Measurements from ENCODE around the gene ADCY3. TPM values are rescaled to one million over a fixed set of nuclear protein-coding genes. Genes with fewer than 3 reads are reported as not detected.

ADCY3 gene
- total and polyA plus RNA-seq, 7 donors: 9.2 to 15.2 (median 12.1) TPM

GRCh38 chr2:24883946-24884345 lies 36.1 kb downstream of the ADCY3 start:
- Histone ChIP-seq H3K27ac (peak overlapping the region; percentile 32), H3K36me3 (ENCODE audit: insufficient read depth in 1 of 2, low read depth in 1 of 2) (no peaks in the 10 kb centered on the region), H3K4me1 (peaks cover 3% of the 10 kb centered on the region), H3K27me3 (ENCODE audit: insufficient read depth in 3 of 3, low read length in 2 of 3) (no peaks in the 10 kb centered on the region), H3K4me3 (no peak overlapping the region), H3K9me3 (no peaks in the 10 kb centered on the region)
- no peak for DNase-seq
- TF ChIP-seq CTCF (IDR thresholded peaks at IDR 0.05): no peak
- 33 to 47% (median 34%) methylated on average over 4 of the region's 4 CpGs for WGBS, 3 donors
- ATAC-seq: peak in 2 of 4 donors; percentile 44 to 55
- intact Hi-C loops (cut with DNase I): no loop called here

GRCh38 chr2:24881623-24882022 lies 38.4 kb downstream of the ADCY3 start:
- DNase-seq: no peak
- Histone ChIP-seq H3K4me3 (no peak overlapping the region), H3K27me3 (ENCODE audit: insufficient read depth in 3 of 3, low read length in 2 of 3) (no peaks in the 10 kb centered on the region), H3K4me1 (peaks cover 3% of the 10 kb centered on the region), H3K36me3 (ENCODE audit: insufficient read depth in 1 of 2, low read depth in 1 of 2) (no peaks in the 10 kb centered on the region), H3K9me3 (no peaks in the 10 kb centered on the region), H3K27ac (no peak overlapping the region)
- TF ChIP-seq CTCF (IDR thresholded peaks at IDR 0.05): no peak
- no peak for ATAC-seq
- intact Hi-C loops (cut with DNase I): no loop called here
- WGBS, 3 donors: 87 to 94% (median 88%) methylated on average over 9 of the region's 9 CpGs

GRCh38 chr2:24881158-24881557 lies 38.9 kb downstream of the ADCY3 start:
- TF ChIP-seq CTCF (IDR thresholded peaks at IDR 0.05): no peak
- Histone ChIP-seq H3K36me3 (ENCODE audit: insufficient read depth in 1 of 2, low read depth in 1 of 2) (no peaks in the 10 kb centered on the region), H3K27me3 (ENCODE audit: insufficient read depth in 3 of 3, low read length in 2 of 3) (no peaks in the 10 kb centered on the region), H3K4me1 (peaks cover 3% of the 10 kb centered on the region), H3K27ac (no peak overlapping the region), H3K4me3 (no peak overlapping the region), H3K9me3 (no peaks in the 10 kb centered on the region)
- DNase-seq (no peak), ATAC-seq (no peak)
- intact Hi-C loops (cut with DNase I): no loop called here
- WGBS, 3 donors: 36 to 51% (median 37%) methylated on average over 6 of the region's 6 CpGs

- no peak for DNase-seq
- Histone ChIP-seq H3K27me3 (ENCODE audit: insufficient read depth in 3 of 3, low read length in 2 of 3) (no peaks in the 10 kb centered on the region), H3K4me3 (no peak overlapping the region), H3K27ac (peak overlapping the region; percentile 41), H3K9me3 (no peaks in the 10 kb centered on the region), H3K4me1 (no peaks in the 10 kb centered on the region), H3K36me3 (ENCODE audit: insufficient read depth in 1 of 2, low read depth in 1 of 2) (no peaks in the 10 kb centered on the region)
- TF ChIP-seq CTCF (IDR thresholded peaks at IDR 0.05): no peak
- no peak for ATAC-seq
- intact Hi-C loops (cut with DNase I): no loop called here
- WGBS, 3 donors: 86 to 91% (median 88%) methylated on average over 10 of the region's 10 CpGs
Observed at GRCh38 chr2:24878341-24878740, 41.7 kb downstream of the ADCY3 start.

GRCh38 chr2:24877646-24878045 lies 42.4 kb downstream of the ADCY3 start:
- no peak overlapping the region for H3K27ac ChIP-seq
- intact Hi-C loops (cut with DNase I): no loop called here
- H3K9me3 ChIP-seq: no peaks in the 10 kb centered on the region
- DNase-seq (no peak), ATAC-seq (no peak)
- H3K4me3 ChIP-seq: no peak overlapping the region
- WGBS, 3 donors: 80 to 90% (median 83%) methylated on average over 9 of the region's 9 CpGs
- no peaks in the 10 kb centered on the region for H3K4me1 ChIP-seq
- no peaks in the 10 kb centered on the region for H3K36me3 ChIP-seq (ENCODE audit: insufficient read depth in 1 of 2, low read depth in 1 of 2)
- TF ChIP-seq CTCF (IDR thresholded peaks at IDR 0.05): no peak
- no peaks in the 10 kb centered on the region for H3K27me3 ChIP-seq (ENCODE audit: insufficient read depth in 3 of 3, low read length in 2 of 3)

Measured in psoas muscle (tissue), 8 donors.